HG03103 (cell line): Measurements from ENCODE around the gene TCF7.

Experiments used
- ATAC-seq: cut with Tn5 transposase; IDR thresholded peaks from one replicate; pipeline ENCODE4 v1.9.1; 2021; ENCODE audit warnings: low read depth; ENCODE audit not compliant: unreplicated experiment

The TCF7 gene

DNA sequence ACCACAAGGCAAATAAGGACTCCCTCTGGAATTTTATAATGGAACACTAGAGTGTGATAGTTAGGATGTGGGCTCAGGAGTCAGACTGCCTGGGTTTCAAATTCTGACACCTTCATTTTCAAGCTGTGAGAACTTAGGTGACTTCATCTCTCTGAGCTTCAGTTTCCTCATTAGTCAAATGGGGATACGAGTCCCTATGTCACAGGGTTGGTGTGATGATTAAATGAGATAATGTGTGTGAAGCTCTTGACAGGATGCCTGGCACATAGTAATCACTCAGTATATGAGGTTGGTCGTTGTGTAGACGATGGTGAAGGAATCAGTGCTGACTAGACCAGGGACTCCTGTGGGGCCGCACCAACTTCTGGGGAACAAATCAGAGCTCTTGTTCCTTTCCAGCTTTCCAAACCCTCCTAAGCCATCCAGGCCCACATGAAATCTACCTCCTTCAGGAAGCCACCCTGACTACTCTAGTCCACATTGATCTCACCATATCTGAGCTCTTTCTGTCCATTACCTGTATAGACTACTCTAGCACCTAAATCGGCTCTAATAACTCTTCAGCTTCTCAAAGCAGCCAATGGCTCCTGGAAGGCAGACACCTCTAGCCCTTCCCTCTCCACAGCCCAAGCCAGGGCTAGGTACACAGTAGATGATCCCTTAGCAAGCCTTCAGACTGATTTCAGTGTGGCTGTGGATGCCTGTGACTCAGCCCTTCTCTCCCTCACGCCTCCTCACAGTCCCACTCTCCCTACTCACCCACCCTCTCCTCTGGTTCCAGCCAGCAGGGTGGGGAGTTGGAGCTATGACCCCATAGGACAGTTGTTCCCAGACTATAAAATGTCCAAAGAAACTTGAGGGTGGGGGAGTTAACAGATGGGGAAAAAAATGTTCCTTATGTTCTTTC is 2.5 kb upstream of the TCF7 start:
- no peak for ATAC-seq

DNA sequence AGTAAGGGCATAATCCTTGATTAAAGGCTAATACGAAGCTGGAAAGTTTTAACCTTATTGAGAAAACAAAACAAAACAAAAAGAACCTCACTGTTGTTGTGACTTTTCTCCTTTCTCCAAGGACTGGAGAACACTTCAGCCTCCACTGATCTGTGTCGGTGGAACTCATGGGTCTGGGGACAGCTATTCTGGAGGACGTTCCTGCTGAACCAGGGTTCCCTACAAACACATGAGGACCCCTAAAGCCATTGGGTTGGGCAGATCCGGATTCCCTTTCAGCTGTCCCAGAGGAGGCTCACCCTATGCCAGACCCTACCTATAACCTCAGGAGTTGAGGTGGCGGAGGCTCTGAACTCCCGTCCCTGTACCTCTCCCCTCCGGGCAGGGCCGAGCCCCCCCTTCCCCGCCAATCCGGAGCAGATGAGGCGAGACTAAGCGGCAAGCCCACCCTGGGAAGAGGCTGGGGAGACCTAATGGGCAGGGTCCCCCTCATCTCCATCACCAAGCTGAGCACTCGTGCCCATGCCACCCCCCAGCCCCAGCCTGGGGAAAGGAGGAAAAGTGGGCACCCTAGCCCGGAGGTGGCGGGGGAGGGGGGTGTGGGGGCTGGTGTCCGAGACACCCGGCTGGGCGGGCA is 1.6 kb upstream of the TCF7 start:
- no peak for ATAC-seq

DNA sequence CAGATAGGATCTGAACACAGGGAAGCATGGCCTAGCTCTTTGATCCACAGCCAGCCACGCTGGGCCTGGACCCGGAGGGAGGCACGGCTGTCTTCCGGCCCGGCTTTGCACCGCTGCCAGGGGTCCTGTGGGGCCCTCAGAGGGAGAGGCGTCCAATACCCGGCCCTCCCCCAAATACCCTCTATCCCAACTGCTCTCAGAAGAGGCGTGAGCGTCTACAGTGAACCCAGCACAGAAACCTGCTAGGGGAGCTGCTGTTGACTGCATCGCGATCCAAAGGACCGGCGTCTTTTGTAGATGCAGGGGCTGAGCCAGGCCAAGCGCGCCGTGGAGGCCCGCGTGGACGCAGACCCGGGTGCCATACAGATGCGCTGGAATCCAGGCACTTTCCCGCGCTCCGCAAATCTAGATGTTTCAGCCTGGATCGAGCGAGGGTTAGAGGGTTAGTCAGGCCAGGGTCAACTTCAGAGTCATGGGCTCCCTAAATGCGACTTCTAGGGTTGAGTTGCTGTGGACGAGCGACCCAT is 1.1 kb upstream of the TCF7 start:
- no peak for ATAC-seq

DNA sequence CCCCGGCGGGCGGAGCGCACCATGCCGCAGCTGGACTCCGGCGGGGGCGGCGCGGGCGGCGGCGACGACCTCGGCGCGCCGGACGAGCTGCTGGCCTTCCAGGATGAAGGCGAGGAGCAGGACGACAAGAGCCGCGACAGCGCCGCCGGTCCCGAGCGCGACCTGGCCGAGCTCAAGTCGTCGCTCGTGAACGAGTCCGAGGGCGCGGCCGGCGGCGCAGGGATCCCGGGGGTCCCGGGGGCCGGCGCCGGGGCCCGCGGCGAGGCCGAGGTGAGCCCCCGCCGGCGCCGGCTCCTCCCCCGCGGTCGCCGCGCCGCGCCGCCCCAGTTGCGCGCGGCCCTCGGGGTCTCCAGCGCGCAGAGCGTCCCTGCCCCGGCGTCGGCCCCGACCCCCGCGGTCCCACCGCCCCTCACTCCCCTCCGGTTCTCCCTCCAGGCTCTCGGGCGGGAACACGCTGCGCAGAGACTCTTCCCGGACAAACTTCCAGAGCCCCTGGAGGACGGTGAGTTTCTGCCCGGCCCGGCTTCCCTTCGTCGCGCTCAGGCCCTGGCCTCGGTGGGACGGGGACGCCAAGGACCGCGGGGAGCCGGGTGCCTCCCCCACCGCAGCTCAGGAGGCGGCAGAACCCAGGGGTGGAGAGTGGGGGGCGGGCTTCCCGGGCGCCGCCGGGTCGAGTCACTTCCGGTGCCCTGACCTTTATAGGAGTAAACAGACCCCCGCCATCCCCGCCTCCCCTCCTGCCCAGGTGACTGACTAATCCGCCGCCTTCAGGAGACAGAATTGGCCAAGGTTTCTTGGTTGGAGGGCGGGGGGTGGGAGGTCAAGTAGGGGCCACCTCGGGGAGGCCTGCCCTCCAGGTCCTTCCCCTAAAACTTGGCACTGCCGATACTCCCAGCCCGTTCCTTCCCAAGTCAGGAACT is 665 bp downstream of the TCF7 start:
- ATAC-seq = peak; percentile 11

DNA sequence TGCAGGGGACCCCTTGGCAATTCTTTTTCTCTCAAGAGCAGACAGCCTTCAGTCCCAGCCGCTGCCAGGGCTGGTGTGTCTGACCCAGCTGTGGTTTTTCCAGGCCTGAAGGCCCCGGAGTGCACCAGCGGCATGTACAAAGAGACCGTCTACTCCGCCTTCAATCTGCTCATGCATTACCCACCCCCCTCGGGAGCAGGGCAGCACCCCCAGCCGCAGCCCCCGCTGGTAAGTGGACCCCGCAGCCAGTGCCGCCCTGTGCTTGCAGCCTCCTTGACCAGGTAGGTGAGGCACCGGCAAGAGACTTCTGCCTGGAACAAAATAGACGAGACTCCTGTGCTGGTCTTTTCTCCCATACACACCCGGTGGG is 1.3 kb downstream of the TCF7 start:
- ATAC-seq = no peak

DNA sequence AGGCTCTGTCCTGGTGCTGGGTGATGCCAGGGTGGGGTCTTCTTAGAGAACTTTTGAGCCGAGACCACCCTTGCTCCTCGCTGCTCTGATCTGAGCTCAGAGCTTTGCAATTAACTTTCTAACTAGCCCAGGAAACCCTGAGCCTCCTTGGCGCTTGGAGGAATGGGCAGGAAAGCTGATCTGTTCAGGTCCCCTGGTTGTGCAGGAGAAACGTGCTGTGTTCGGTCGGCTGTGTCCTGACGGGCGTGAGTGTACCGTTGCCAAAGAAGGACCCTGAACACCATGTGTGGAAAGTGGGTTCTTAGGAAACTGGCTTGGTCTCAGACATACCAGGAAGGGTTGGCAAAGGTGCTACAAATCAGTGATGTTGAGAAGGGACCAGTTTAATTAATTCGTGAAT is 1.8 kb downstream of the TCF7 start:
- no peak for ATAC-seq

DNA sequence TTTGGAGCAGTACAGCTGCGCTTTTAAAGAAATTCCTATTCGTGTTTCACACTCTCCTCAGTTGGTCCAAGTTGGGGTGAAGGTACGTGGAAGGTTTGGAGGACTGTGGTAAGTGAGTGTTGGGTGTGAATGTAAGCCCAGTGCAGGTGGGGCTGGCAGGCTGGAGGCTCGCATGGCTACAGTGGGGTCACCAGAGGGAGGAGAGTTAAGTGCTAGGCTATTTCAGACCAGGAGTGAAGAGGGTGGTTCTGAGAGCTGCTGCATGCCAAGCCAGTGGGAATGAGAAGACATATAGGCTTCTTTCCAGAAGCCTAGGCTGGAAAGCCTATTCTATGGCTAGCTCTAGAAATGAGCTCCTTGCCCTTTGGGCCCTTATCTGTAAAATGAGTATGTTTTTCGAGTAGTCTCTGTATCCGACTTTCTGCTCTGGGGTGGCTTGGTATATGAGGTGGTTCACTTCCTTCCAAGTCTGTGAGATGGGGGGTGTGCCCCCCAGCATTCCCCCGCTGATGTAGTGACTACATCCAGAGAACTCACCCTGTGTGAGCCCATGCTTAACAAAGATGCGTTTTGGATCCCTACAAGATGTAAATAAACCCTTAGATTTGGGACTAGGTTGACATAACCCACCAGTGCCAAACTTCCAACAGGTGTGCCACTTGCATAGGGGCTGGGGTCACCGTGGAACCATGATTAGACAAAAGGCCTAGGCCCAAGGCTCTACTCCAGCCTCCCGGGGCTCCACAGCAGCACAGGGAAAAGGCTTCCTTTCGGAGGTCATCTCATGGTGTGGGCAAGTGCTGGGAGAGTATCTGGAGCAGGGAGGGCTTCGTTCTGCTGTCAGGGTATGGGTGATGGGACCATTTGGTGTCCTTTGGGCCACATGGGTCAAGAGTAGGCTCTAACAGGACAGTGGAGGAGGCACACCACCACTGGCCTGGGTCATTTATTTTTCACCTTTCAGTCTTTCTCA is 2.6 kb downstream of the TCF7 start:
- ATAC-seq = no peak

DNA sequence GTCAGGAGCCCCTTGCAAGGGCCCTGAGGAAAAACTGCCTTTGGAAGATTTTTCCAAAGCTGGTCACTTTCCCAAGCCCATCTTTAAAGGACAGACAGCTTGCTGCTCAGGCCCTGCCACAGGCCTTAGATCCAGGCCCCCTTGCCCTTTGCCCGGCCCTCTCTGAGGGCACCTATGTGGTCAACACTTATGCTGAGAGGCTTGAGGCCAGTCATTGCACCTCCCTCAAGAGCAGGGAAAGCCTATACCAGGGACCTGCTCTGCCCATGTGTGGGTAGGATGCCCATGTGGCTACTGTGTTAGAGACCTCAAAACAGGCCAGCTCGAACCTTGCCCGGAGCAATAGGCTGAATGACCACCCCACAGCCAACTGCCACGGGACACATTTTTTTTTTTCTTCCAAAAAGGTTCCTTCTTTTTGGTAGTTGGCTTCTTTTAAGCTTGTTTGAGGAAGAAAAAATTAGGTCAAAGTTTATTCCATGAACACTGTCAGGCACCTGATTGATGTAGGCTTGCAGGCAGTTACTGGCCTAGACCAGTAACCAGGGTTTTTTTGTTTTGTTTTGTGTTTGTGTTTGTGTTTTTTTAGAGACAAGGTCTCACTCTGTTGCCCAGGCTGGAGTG is 3.8 kb downstream of the TCF7 start:
- ATAC-seq = no peak

DNA sequence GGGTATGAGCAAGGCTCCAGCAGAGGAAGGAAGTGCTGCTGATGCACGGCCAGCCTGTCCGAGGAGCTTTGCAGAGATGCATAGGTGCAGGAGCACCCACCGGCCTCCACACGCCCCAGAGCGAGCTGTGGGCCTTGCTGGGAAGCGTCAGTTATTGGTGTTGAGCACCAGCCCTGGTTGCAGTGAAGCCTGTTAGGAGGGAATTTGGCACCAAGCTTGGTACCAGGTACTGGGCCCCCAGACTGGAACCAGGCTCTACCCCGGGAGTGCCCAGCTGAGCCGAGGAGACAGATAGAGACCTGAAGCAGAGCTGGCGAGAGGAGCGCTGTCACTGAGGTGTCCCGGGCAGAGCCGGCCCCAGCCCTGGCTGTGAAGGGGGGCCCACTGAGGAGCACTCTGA is 5.2 kb downstream of the TCF7 start:
- ATAC-seq = no peak

DNA sequence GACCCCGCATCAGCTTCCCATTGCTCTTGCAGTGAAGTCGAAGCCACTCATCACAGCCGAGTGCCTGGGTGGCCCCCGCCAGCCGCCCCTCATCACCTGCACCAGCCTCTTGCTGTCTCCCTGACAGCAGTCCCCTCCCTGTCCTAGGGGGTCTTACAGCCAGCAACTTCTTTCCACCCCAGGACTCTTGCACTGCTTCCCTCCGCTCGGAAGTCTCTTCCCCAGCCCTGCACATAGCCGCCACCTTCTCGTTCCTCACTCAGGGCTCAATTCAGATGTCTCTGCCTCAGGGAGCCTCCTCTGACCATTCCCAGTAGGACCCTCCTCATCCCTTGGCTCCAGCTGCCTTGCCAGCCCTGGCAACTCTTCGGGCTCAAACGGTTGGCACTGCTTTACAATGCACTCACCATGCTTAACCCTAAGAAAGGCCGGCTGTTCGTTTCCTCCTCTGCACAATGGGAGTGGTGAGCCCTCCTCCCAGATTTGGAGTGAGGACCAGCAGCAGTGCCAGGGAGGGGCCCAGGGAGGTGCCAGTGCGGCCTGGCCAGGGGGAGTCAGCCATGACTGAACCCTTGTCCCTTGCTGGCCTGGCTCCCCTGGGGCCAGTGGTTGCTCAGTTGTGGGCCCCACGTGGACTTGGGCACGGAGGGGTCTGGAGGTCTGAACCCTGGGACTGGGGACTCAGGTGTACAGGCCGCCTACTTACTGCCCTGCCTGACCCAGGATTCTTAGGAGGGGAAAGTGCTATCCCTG is 6.1 kb downstream of the TCF7 start:
- no peak for ATAC-seq

DNA sequence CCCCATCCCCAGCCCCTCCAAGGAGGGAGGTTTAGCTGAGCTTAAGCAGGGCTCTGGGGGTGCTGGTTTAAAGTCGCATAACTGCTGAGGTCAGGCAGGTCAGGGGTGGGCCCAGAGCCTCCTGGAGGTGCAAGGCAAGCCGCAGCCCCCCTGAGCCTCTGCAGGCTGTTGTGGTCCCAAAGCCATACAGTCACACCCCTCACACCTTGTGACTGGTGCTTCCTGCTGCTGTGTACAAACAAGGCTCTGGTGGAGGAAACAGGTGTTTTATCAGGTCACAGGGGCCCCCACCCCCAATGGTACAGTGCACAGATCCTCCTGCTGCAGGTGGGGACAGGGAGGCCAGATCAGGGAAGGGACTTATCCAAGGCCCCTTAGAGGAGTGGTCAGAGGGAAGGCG is 8.0 kb downstream of the TCF7 start:
- ATAC-seq = no peak

DNA sequence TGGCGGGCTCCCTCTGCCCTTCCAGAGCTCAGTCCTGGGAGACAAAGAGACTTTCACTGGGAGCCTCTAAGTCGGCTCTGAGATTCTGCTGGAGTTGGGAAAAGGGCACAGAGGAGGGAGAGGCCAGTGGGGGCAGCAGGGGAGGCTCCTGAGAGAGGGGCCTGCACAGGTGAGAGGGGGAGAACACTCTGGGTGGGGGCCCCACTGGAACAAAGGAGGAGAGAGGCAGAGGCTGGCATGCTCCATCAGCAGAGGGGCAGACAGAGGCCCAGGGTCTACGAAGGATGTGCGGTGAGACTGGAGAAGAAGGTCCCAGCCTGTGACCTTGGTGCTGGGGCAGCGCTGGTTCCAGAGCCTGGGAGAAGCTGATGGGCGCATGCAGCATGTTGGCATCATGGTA is 8.9 kb downstream of the TCF7 start:
- no peak for ATAC-seq

DNA sequence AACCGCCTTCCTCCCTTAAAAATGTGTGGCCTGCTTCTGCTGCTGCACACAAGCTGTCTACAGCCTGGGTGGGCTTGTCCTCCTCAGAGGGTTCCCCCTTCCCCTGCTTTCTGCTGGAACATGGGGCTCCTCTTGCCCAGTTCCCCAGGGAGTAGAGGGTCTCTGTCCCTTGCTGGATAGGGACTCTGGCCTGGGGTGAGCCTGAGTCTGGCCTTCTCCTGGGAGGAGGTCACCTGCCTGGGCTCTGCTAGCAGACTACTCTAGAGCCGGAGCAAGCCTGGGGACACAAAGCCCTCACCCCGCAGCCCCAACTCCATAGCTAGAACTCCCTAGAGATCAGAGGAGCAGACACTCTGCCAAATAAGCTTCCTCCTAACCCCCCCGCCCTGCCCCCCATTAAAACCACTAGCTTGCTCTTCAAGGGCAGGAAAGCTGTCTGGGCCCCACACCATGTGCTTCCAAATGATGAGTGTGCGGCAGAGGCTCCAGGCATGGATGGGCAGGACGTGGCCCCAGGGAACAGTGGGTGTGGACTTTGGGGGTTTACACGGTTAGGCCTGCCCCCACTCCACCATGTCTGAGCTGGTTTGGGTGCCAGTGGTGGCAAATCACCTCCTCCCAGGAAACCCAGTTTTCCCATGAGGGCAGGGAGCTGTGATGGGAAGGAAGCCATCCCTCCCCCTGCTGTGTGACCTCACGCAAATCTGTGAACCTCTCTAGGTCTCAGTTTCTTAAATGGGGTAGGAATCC is 10.0 kb downstream of the TCF7 start:
- no peak for ATAC-seq

DNA sequence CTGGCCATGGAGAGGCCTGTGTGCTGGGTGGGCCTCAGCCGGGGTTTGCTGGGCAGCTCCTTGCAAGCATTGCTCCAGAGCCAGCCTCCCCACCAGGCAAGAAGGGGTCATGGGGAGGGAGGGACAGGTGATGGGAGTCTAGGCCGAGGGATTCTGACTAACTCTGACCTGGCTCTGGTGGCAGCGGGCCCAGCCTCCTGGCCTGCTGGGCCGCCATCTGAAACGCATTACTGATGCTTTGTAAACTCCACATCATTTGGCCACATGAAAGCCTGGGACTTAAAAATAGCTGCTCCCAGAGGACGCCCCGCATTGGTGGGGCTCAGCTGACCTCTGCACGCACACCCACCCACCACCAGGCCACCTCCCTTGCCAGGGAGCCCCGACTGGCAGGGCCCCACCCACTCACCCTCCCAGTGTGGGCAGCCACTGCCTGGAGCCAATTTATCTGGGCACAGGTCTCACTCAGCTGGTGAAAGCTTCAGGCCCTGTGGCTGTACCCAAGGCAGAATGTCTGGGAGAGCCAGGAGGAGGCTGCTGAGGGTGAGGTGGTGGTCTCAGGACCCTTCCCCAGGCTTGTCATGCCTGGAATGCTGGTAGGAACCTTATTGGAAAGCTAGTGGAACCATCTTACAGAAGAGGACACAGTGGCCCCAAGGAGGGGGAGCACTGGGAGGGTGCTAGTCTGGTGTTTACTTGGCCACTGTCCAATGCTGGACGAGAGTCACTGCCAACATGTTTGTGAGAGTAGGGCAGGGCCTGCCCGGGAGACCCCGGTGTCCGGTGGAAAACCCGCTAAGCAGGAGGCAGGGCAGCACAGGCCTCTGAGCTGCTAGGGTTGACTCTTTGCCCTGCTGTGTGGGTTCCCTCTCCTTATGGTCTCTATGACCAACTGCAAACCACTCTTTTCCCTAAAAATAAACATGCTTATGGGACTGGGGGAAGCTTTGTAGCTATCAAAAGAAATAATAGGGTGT is 10.8 kb downstream of the TCF7 start:
- no peak for ATAC-seq

DNA sequence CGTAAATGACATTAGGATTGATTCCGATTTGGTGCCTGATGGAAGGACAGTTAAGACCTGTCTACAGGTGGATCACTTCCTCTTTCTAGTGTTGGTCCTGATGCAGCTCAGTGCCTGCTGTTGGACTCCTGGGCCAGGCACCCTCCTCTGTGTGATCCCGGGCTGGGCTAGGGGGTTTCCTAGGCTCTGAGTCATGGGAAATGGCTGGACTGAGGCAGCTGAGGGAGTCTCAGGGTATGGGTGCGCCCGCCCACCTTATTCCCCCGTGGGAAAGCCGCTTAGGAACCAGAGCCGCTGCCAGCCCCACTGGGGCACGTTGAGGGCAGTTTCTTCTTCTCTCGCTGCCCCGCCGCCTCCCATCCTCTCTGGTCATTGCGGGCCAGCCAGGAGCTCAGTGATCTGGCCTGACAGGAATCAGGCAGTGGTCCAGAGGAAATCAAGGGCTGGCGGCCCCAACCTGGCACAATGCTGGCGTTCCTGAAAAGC is 12.9 kb downstream of the TCF7 start:
- no peak for ATAC-seq

DNA sequence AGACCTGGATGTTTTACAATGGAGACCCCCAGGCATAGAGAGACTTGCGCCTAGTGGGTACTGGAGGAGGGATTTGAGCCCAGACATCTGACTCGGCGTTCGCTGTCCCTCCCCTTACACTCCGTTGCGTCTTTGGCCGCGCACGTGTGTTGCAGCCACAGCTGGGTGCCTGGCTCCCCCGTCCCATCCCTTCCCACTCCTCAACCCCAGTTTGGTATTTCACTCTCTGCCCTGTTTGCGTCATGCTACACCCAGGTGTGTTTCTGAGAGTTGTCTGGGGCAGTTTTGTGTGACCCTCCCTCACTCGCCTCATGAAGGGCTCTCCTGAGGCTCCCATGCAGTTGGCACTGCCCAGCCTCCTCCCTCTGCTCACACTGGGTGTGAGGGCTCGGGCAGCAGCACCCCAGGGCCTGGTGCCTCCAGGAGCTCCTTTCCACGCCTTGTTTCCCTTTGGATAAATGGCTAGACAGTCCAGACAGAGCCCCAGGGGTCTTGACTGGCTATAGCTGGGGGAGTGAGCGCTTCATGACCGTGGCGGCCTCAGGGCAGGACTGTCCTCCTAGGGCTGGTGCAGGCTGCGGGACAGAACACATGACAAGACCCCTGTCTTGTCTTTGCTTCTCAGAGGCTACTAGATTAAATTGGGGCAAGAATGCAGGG is 13.6 kb downstream of the TCF7 start:
- no peak for ATAC-seq
